WTC11 (cell line): Measurements from ENCODE around the gene NCKAP5.

Experiments used
- ATF2 ChIP-seq: sonication (generic); formaldehyde crosslinking; IDR thresholded peaks from 2 replicates; pipeline ENCODE4 v1.8.1; 2022; ENCODE audit warnings: low read depth, missing genetic modification reagents, borderline replicate concordance
- ATF3 ChIP-seq: sonication (generic); formaldehyde crosslinking; conservative IDR thresholded peaks from 2 replicates; pipeline ENCODE4 v1.8.1; 2022; ENCODE audit warnings: mild to moderate bottlenecking, missing genetic modification reagents
- CREM ChIP-seq: sonication (generic); formaldehyde crosslinking; IDR thresholded peaks from 2 replicates; pipeline ENCODE4 v1.8.1; 2022; ENCODE audit warnings: mild to moderate bottlenecking, missing genetic modification reagents, moderate library complexity
- FOXJ3 ChIP-seq: sonication (generic); formaldehyde crosslinking; IDR thresholded peaks from 2 replicates; pipeline ENCODE4 v1.9.0; 2021; ENCODE audit warnings: missing genetic modification reagents, mild to moderate bottlenecking, borderline replicate concordance
- FOXK1 ChIP-seq: sonication (generic); formaldehyde crosslinking; IDR thresholded peaks from 2 replicates; pipeline ENCODE4 v1.8.0; 2022; ENCODE audit warnings: mild to moderate bottlenecking, moderate library complexity, missing genetic modification reagents
- NR1H2 ChIP-seq: sonication (generic); formaldehyde crosslinking; IDR thresholded peaks from 2 replicates; pipeline ENCODE4 v1.9.0; 2021; ENCODE audit warnings: mild to moderate bottlenecking, moderate library complexity, missing genetic modification reagents
- NR3C1 ChIP-seq: sonication (generic); formaldehyde crosslinking; conservative IDR thresholded peaks from 2 replicates; pipeline ENCODE4 v1.8.1; 2023; ENCODE audit warnings: low read depth, mild to moderate bottlenecking, missing genetic modification reagents
- SMAD4 ChIP-seq: sonication (generic); formaldehyde crosslinking; IDR thresholded peaks from 2 replicates; pipeline ENCODE4 v1.8.0; 2022; ENCODE audit warnings: mild to moderate bottlenecking, missing genetic modification reagents
- TF ChIP-seq, protein P1 (sequence below): sonication (generic); formaldehyde crosslinking; IDR thresholded peaks from 2 replicates; pipeline ENCODE4 v1.8.1; 2022; ENCODE audit warnings: mild to moderate bottlenecking, moderate library complexity, missing genetic modification reagents
- TF ChIP-seq, protein P2 (sequence below): fragments of 200-600 bp; IDR thresholded peaks from 2 replicates; pipeline ENCODE4 v1.8.0; 2022; ENCODE audit warnings: antibody characterized with exemption
- TF ChIP-seq, protein P3 (sequence below): sonication (generic); formaldehyde crosslinking; IDR thresholded peaks from 2 replicates; pipeline ENCODE4 v1.8.0; 2023; ENCODE audit warnings: mild to moderate bottlenecking, missing genetic modification reagents

- no peak for TF ChIP-seq CREM
- TF ChIP-seq, protein P1, sequence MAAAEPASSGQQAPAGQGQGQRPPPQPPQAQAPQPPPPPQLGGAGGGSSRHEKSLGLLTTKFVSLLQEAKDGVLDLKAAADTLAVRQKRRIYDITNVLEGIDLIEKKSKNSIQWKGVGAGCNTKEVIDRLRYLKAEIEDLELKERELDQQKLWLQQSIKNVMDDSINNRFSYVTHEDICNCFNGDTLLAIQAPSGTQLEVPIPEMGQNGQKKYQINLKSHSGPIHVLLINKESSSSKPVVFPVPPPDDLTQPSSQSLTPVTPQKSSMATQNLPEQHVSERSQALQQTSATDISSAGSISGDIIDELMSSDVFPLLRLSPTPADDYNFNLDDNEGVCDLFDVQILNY (CRISPR knock-in tag) = no peak
- TF ChIP-seq, protein P2, sequence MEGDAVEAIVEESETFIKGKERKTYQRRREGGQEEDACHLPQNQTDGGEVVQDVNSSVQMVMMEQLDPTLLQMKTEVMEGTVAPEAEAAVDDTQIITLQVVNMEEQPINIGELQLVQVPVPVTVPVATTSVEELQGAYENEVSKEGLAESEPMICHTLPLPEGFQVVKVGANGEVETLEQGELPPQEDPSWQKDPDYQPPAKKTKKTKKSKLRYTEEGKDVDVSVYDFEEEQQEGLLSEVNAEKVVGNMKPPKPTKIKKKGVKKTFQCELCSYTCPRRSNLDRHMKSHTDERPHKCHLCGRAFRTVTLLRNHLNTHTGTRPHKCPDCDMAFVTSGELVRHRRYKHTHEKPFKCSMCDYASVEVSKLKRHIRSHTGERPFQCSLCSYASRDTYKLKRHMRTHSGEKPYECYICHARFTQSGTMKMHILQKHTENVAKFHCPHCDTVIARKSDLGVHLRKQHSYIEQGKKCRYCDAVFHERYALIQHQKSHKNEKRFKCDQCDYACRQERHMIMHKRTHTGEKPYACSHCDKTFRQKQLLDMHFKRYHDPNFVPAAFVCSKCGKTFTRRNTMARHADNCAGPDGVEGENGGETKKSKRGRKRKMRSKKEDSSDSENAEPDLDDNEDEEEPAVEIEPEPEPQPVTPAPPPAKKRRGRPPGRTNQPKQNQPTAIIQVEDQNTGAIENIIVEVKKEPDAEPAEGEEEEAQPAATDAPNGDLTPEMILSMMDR = no peak
- TF ChIP-seq NR1H2 (CRISPR knock-in tag) = no peak
- TF ChIP-seq, protein P3, sequence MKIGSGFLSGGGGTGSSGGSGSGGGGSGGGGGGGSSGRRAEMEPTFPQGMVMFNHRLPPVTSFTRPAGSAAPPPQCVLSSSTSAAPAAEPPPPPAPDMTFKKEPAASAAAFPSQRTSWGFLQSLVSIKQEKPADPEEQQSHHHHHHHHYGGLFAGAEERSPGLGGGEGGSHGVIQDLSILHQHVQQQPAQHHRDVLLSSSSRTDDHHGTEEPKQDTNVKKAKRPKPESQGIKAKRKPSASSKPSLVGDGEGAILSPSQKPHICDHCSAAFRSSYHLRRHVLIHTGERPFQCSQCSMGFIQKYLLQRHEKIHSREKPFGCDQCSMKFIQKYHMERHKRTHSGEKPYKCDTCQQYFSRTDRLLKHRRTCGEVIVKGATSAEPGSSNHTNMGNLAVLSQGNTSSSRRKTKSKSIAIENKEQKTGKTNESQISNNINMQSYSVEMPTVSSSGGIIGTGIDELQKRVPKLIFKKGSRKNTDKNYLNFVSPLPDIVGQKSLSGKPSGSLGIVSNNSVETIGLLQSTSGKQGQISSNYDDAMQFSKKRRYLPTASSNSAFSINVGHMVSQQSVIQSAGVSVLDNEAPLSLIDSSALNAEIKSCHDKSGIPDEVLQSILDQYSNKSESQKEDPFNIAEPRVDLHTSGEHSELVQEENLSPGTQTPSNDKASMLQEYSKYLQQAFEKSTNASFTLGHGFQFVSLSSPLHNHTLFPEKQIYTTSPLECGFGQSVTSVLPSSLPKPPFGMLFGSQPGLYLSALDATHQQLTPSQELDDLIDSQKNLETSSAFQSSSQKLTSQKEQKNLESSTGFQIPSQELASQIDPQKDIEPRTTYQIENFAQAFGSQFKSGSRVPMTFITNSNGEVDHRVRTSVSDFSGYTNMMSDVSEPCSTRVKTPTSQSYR = no peak
- TF ChIP-seq FOXK1 (CRISPR knock-in tag) = no peak
- no peak for TF ChIP-seq SMAD4 (CRISPR knock-in tag)
- no peak for TF ChIP-seq ATF2 (CRISPR knock-in tag)
- TF ChIP-seq ATF3 (CRISPR knock-in tag) = no peak
- no peak for TF ChIP-seq FOXJ3 (CRISPR knock-in tag)
- TF ChIP-seq NR3C1 (CRISPR knock-in tag) = no peak
Measured at GRCh38 chr2:132719480-132719879, 848.8 kb downstream of the NCKAP5 start.
